Aorta (tissue), 5 donors: ENCODE measurements around the gene AAR2. TPM values are rescaled to one million over a fixed set of nuclear protein-coding genes. Genes with fewer than 3 reads are reported as not detected.

Experiments used
- ATAC-seq: fragments of 200-7000 bp; cut with Tn5 transposase; one replicate; pipeline ENCODE4 v1.9.1; 2022; ENCODE audit warnings: moderate library complexity; ENCODE audit not compliant: low FRiP score
- DNase-seq, 2 donors: peaks; one replicate each; pipeline ENCODE4 v3.0.0-alpha.2; 2020
- H3K27ac ChIP-seq, 2 donors: one replicate each; pipeline ENCODE4 v1.5.1; 2013; ENCODE audit warnings: low read length in 2 of 2, mild to moderate bottlenecking in 2 of 2, moderate library complexity in 2 of 2, control low read depth in 1 of 2, inconsistent platforms in 1 of 2, low read depth in 1 of 2
- H3K27me3 ChIP-seq, 2 donors: one replicate each; pipeline ENCODE4 v1.6.1; 2013; ENCODE audit warnings: control low read depth in 1 of 2, low read length in 1 of 2, mild to moderate bottlenecking in 1 of 2, moderate library complexity in 1 of 2; ENCODE audit not compliant: insufficient read depth in 2 of 2, control insufficient read depth in 1 of 2
- H3K36me3 ChIP-seq, 2 donors: one replicate each; pipeline ENCODE4 v1.6.1; 2013; ENCODE audit warnings: control low read depth in 1 of 2, low read length in 1 of 2, mild to moderate bottlenecking in 1 of 2; ENCODE audit not compliant: insufficient read depth in 2 of 2, control insufficient read depth in 1 of 2
- H3K4me1 ChIP-seq, 2 donors: one replicate each; pipeline ENCODE4 v1.6.1; 2013; ENCODE audit warnings: low read length in 2 of 2, control low read depth in 1 of 2, mild to moderate bottlenecking in 1 of 2, moderate library complexity in 1 of 2; ENCODE audit not compliant: insufficient read depth in 2 of 2, control insufficient read depth in 1 of 2
- H3K4me3 ChIP-seq, 2 donors: one replicate each; pipeline ENCODE4 v1.5.1; 2013; ENCODE audit warnings: low read length in 2 of 2, control low read depth in 1 of 2, mild to moderate bottlenecking in 1 of 2
- H3K9me3 ChIP-seq: one replicate; pipeline ENCODE4 v1.6.1; 2013; ENCODE audit warnings: mild to moderate bottlenecking, low read length; ENCODE audit not compliant: control insufficient read depth
- WGBS, 2 donors: extraction: QIAGEN DNeasy Blood & Tissue Kit; methylation state at CpG; one replicate each; pipeline ENCODE4 v1.1.7; 2013; 5-methylcytosine and 5-hydroxymethylcytosine counted together
- intact Hi-C, 2 donors: fragments of 100-400 bp; cut with DNase I; formaldehyde crosslinking; loops; one replicate each; pipeline versions ENCODE4 v1.14.2 to v1.15.0; 2022
- polyA plus RNA-seq, 2 donors: library from polyadenylated mRNA; stranded (reverse); fragments of 200-250 nt; gene quantifications; one replicate each; pipeline ENCODE4 v1.2.3, GENCODE V29; 2013
- total RNA-seq, 2 donors: library from RNA; stranded (reverse); fragmentation: NEBNext Ultra II Directional; extraction: Animal tissue kit (Norgen Biotek cat#: 25700); gene quantifications; one replicate each; pipeline ENCODE4 v1.2.1, GENCODE V29; 2021
- donor health status: healthy with polysubstance abuse.
- donor health status: Bipolar disorder and iron deficiency.
- donor health status: DM: no; HTN: no; CAD: no.
- donor health status: DM: no; HTN: no; CAD: no.
- donor health status: DM: yes; HTN: yes; CAD: no.

Gene AAR2
- total and polyA plus RNA-seq, 4 donors: 7.9 to 23.9 (median 19.7) TPM

DNA sequence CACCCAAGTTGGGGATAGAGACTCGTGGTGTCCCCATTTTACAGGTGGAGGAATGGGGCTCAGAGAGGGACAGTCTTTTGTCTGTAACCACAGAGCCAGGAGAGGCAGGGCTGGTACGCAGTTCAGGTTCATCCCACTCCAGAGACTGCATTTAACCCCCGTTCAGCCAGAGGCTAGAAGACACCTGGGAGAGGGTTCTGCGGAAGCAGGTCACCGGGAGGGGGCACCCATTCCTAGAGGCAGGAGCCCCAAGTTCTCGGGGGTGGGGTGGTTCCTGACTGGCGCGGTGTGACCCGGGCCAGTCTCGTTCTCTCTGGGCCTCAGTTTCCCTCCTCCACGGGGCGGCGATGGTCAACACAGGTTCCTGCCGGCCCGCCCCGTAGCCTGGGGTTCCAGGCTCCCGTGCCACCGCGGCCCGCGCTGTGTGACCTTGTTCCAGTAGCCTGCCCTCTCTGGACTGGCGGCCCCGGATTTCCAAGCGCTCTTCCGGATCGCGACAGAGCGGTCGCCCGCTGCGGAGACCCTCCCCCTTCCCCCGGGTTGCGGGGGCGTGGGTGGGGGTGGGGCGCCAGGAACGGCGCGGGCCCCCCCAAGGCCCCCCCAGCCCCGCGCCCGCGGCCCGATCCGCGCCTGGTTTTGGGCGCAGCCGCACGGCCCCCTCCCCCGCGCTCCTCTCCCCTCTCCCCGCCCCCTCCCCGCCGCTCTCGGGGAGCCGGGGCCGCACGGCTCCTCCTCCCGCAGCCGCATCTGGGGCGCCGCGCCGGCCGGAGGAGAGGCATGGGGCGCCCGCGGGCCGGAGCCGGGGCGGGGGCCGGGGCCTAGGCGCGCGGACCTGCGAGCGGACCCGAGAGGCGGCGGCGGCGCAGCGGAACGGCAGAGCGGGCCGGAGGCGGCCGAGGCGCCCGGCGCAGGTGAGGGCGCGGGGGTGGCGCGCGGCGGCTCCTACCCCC lies 69.6 kb downstream of the AAR2 start, which contains the start of gene DLGAP4:
Gene DLGAP4, plus strand, starts transcription at position 738 of the 950 bp plus-strand sequence. CDS start 125,379 bp downstream, outside the sequence.
- Histone ChIP-seq H3K4me3 (peak within 1 kb of the TSS in 1 of 2 donors; percentile 41), H3K9me3 (no peaks in the 10 kb centered on the region), H3K27me3 (no peaks in the 10 kb centered on the region), H3K4me1 (no peaks in the 10 kb centered on the region), H3K36me3 (no peaks in the 10 kb centered on the region), H3K27ac (no peak within 1 kb of the TSS)
- intact Hi-C loops: no loop called here
- DNase-seq: no peak
- 2 to 6% methylated on average over 17 to 96 of the region's 96 CpGs for WGBS, 2 donors
- ATAC-seq: no peak

Other genes with a start within 250 kb of the AAR2 start
- gene EPB41L1, start 81.7 kb upstream of the AAR2 start, total RNA-seq: 10 to 100 TPM; 38.6 to 47.1 TPM
- gene EPB41L1, start 81.7 kb upstream of the AAR2 start, polyA plus RNA-seq: 10 to 100 TPM; 18.0 to 26.9 TPM
- 100 to 1,000 TPM; 110 to 150 TPM for gene DLGAP4, start 69.9 kb downstream of the AAR2 start, total RNA-seq
- gene DLGAP4, start 69.9 kb downstream of the AAR2 start, polyA plus RNA-seq: 10 to 100 TPM; 33.2 to 85.9 TPM